Activated CD8-positive, alpha-beta T cell treated with anti-CD3 and anti-CD28 coated beads for 36 hours (primary cell): ENCODE data around the gene NUAK2. TPM values are rescaled to one million over a fixed set of nuclear protein-coding genes. Genes with fewer than 3 reads are reported as not detected.

Experiments used
- ATAC-seq: fragments of 200-7000 bp; cut with Tn5 transposase; one replicate; pipeline ENCODE4 v1.10.0; 2021; ENCODE audit warnings: mild to moderate bottlenecking, moderate library complexity
- CTCF ChIA-PET: fragments of 350-600 bp; sonication (Branson Sonifier 250); formaldehyde crosslinking; loops from one replicate; lab custom pipeline; 2021; ENCODE audit warnings: antibody characterized with exemption; lab: Charles Lee
- POLR2A ChIA-PET: fragments of 350-600 bp; sonication (Branson Sonifier 250); formaldehyde crosslinking; loops from one replicate; lab custom pipeline; 2021; ENCODE audit warnings: antibody characterized with exemption; lab: Charles Lee
- DNase-seq: peaks from one replicate; pipeline ENCODE4 v3.0.0-alpha.2; 2020
- H3K27ac Mint-ChIP-seq: one replicate; pipeline ENCODE4 v1.8.0; 2021; ENCODE audit warnings: mild to moderate bottlenecking, mixed read lengths
- H3K27me3 Mint-ChIP-seq: one replicate; pipeline ENCODE4 v1.8.0; 2021; ENCODE audit warnings: mixed read lengths
- H3K36me3 Mint-ChIP-seq: one replicate; pipeline ENCODE4 v1.8.0; 2021; ENCODE audit warnings: low read depth, mixed read lengths
- H3K4me1 Mint-ChIP-seq: one replicate; pipeline ENCODE4 v1.8.0; 2021; ENCODE audit warnings: low read depth, mixed read lengths
- H3K4me3 Mint-ChIP-seq: one replicate; pipeline ENCODE4 v1.8.0; 2021; ENCODE audit warnings: mild to moderate bottlenecking, moderate library complexity, mixed read lengths
- H3K9me3 Mint-ChIP-seq: one replicate; pipeline ENCODE4 v1.8.0; 2021; ENCODE audit warnings: mixed read lengths
- intact Hi-C: fragments of 100-400 bp; cut with micrococcal nuclease; formaldehyde crosslinking; loops from one replicate; pipeline ENCODE4 v1.10.0; 2022
- total RNA-seq, 2 experiments: library from RNA; stranded (reverse); gene quantifications; one replicate each; pipeline ENCODE4 v1.2.3, GENCODE V29; 2021
- TF ChIP-seq, protein P1 (sequence below): fragments of 200-600 bp; IDR thresholded peaks from one replicate; pipeline ENCODE4 v1.8.0; 2022; ENCODE audit warnings: antibody characterized with exemption, mild to moderate bottlenecking

NUAK2 gene
- total RNA-seq, 2 experiments from 2014 or later, result 1.9 TPM

DNA sequence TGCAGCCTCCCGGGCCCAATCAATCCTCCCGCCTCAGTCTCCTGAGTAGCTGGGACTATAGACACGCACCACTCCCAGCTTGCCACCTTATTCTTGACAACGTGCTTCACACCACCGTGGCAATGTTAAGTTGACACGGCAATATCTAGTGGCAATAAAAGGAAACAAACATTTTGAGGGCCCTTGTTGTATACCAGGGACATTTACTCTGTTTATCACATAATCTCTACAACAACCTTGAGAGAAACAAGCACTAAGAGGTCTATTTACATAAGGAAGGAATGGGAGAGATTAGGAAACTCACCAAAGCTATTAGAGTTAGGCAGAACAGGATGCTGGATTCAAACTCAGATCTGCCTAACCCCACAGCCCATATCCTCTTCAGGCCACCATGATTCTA lies 32.1 kb upstream of the NUAK2 start:
- ChIA-PET CTCF (interaction anchor here (0.6 to 5.0 kb wide), 58 partner anchors 9 to 360 kb away, joined by 3 to 121 read pairs (median 4); partner anchors contain the start of genes BLACAT1, ELK4, LEMD1 and NUAK2), POLR2A (interaction anchor here (1.4 kb wide), 1 partner anchor 170 kb away, joined by 6 read pairs; no protein-coding TSS in a partner anchor)
- DNase-seq (no peak), ATAC-seq (no peak)
- intact Hi-C loops, result loop anchor here (1.0 to 5.0 kb wide), 2 partner anchors 133 to 169 kb away; no protein-coding TSS in a partner anchor
- H3K4me1 Mint-ChIP-seq, result no peaks in the 10 kb centered on the region
- no peaks in the 10 kb centered on the region for H3K9me3 Mint-ChIP-seq
- H3K4me3 Mint-ChIP-seq, result no peak overlapping the region
- H3K27ac Mint-ChIP-seq, result no peak overlapping the region
- peaks cover 2% of the 10 kb centered on the region for H3K27me3 Mint-ChIP-seq
- TF ChIP-seq, protein P1, sequence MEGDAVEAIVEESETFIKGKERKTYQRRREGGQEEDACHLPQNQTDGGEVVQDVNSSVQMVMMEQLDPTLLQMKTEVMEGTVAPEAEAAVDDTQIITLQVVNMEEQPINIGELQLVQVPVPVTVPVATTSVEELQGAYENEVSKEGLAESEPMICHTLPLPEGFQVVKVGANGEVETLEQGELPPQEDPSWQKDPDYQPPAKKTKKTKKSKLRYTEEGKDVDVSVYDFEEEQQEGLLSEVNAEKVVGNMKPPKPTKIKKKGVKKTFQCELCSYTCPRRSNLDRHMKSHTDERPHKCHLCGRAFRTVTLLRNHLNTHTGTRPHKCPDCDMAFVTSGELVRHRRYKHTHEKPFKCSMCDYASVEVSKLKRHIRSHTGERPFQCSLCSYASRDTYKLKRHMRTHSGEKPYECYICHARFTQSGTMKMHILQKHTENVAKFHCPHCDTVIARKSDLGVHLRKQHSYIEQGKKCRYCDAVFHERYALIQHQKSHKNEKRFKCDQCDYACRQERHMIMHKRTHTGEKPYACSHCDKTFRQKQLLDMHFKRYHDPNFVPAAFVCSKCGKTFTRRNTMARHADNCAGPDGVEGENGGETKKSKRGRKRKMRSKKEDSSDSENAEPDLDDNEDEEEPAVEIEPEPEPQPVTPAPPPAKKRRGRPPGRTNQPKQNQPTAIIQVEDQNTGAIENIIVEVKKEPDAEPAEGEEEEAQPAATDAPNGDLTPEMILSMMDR, result no peak
- no peaks in the 10 kb centered on the region for H3K36me3 Mint-ChIP-seq

DNA sequence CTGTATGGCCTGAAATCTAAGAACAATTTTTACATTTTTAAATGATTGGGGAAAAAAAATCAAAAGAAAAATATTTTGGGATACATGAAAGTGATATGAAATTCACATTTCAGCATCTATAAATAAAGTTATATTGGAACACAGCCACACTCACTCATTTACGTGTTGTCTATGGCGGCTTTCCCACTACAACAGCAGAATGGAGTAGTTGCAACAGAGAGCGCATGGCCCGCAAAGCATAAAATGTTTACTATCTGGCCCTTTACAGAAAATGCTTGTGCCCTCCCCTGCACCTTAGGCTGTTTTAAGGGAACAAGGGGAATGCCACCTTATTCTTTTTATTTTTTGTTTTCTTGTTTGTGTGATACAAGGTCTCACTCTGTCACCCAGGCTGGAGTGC lies 31.6 kb upstream of the NUAK2 start:
- intact Hi-C loops, result loop anchor here (5.0 kb wide), 1 partner anchor 169 kb away; no protein-coding TSS in a partner anchor
- Mint-ChIP-seq H3K4me1 (no peaks in the 10 kb centered on the region), H3K4me3 (no peak overlapping the region), H3K27ac (no peak overlapping the region), H3K27me3 (peaks cover 2% of the 10 kb centered on the region), H3K9me3 (no peaks in the 10 kb centered on the region), H3K36me3 (no peaks in the 10 kb centered on the region)
- CTCF ChIA-PET, result interaction anchor here (0.7 to 5.0 kb wide), 21 partner anchors 8 to 279 kb away, joined by 3 to 121 read pairs (median 7); partner anchors contain the start of genes BLACAT1, ELK4 and LEMD1
- POLR2A ChIA-PET, result interaction anchor here (1.4 kb wide), 1 partner anchor 170 kb away, joined by 6 read pairs; no protein-coding TSS in a partner anchor
- DNase-seq (no peak), ATAC-seq (no peak)
- TF ChIP-seq, protein P1, result no peak

DNA sequence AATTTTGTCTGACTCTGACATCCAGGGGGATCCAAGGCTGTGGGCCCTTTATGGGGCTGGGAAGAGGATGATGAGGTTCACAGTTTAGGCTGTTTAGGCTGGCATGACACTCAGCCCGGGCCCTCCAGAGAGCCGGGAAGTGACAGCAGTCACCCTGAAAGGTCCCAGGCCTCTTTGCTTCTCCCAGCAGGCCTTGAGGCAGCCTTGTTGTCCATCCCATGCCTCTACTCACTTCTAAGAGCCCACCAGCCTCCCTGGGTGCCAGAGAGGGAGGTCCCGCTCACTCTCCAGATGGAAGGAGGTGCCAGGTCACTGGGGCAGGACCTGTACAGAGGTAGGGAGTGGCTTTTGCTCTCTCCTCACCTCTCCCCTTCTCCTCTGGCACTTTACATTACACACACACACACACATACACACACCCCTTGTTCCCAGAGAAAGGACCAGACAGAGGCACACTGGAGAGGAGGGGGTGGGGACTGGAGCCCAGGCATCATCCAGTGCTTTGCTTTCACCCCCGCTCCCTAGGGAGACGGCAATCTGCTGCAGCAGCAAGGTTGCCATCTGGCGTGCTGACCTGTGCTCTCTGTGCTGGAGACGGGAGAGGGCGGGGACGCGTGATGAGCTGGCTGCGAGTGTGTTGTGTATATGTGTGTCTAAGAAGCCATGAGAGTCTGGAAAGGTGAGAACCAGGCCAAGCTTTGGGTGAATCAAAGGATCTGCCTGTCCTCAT lies 30.6 kb upstream of the NUAK2 start:
- H3K4me3 Mint-ChIP-seq, result no peak overlapping the region
- intact Hi-C loops, result loop anchor here (5.0 kb wide), 1 partner anchor 170 kb away; no protein-coding TSS in a partner anchor
- no peak for DNase-seq
- CTCF ChIA-PET, result interaction anchor here (1.2 to 5.0 kb wide), 5 partner anchors 13 to 133 kb away, joined by 4 to 121 read pairs (median 35); no protein-coding TSS in a partner anchor
- no peak for ATAC-seq
- H3K27me3 Mint-ChIP-seq, result peaks cover 4% of the 10 kb centered on the region
- no peaks in the 10 kb centered on the region for H3K9me3 Mint-ChIP-seq
- no peak overlapping the region for H3K27ac Mint-ChIP-seq
- H3K36me3 Mint-ChIP-seq, result no peaks in the 10 kb centered on the region
- POLR2A ChIA-PET, result interaction anchor here (0.6 kb wide), 1 partner anchor 131 kb away, joined by 3 read pairs; no protein-coding TSS in a partner anchor
- TF ChIP-seq, protein P1, result no peak
- no peaks in the 10 kb centered on the region for H3K4me1 Mint-ChIP-seq

DNA sequence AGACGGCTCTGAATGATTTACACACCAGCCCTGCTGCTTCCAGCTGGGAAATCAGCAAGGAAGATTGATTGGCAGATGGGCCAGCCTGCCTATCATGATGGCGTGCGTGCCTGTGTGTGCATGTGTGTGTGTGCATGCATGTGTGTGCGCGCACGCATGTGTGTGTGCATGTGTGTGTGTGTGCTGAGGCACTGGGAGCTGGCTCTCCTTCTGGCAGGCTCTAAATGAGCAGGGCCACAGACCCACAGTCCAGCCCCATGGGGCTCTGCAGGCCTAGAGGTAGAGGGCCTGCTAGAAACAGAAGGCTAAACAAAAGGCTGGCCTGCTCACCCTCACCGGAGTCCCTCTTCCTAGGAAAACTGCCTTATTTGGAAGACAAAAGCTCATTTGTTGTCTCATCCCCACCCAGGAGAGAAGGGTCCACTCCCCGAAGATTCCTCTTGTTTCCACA lies 29.2 kb upstream of the NUAK2 start:
- ATAC-seq (no peak), DNase-seq (no peak)
- Mint-ChIP-seq H3K27me3 (peaks cover 11% of the 10 kb centered on the region), H3K9me3 (no peaks in the 10 kb centered on the region), H3K27ac (no peak overlapping the region), H3K36me3 (no peaks in the 10 kb centered on the region), H3K4me3 (no peak overlapping the region), H3K4me1 (no peaks in the 10 kb centered on the region)
- POLR2A ChIA-PET, result interaction anchor here (0.9 kb wide), 1 partner anchor 82 kb away, joined by 3 read pairs; no protein-coding TSS in a partner anchor
- CTCF ChIA-PET, result interaction anchor here (0.8 to 2.8 kb wide), 6 partner anchors 14 to 206 kb away, joined by 3 to 15 read pairs (median 6); no protein-coding TSS in a partner anchor
- intact Hi-C loops, result loop anchor here (5.0 kb wide), 1 partner anchor 172 kb away; no protein-coding TSS in a partner anchor
- TF ChIP-seq, protein P1, result no peak
